Measurements from ENCODE around the gene CUL9. TPM values are rescaled to one million over a fixed set of nuclear protein-coding genes. Genes with fewer than 3 reads are reported as not detected.

CUL9 gene
- total and polyA plus RNA-seq, 4 donors: 20.8 to 68.5 (median 42.7) TPM

- 80% methylated on average over 1 of the region's 6 CpGs for WGBS (ENCODE audit: insufficient coverage)
- no peak for DNase-seq (ENCODE audit: low read depth in 4 of 6, low spot score in 6 of 6)
- Histone ChIP-seq H3K4me1 (ENCODE audit: control insufficient read depth, insufficient read depth, low read length) (no peaks in the 10 kb centered on the region), H3K9me3 (ENCODE audit: control insufficient read depth, insufficient read depth, low read length) (no peaks in the 10 kb centered on the region), H3K4me3 (ENCODE audit: low read depth, low read length) (no peak overlapping the region), H3K36me3 (ENCODE audit: control insufficient read depth, insufficient read depth, low read length) (peaks cover 69% of the 10 kb centered on the region), H3K27me3 (ENCODE audit: control insufficient read depth, insufficient read depth, low read length) (no peaks in the 10 kb centered on the region), H3K27ac (ENCODE audit: low read depth, low read length) (no peak overlapping the region)
Observed at GRCh38 chr6:43189776-43190304, 7.8 kb downstream of the CUL9 start.

GRCh38 chr6:43192911-43193310 lies 10.9 kb downstream of the CUL9 start:
- Histone ChIP-seq H3K27me3 (ENCODE audit: control insufficient read depth, insufficient read depth, low read length) (no peaks in the 10 kb centered on the region), H3K36me3 (ENCODE audit: control insufficient read depth, insufficient read depth, low read length) (peaks cover 76% of the 10 kb centered on the region), H3K4me1 (ENCODE audit: control insufficient read depth, insufficient read depth, low read length) (no peaks in the 10 kb centered on the region), H3K27ac (ENCODE audit: low read depth, low read length) (no peak overlapping the region), H3K4me3 (ENCODE audit: low read depth, low read length) (no peak overlapping the region), H3K9me3 (ENCODE audit: control insufficient read depth, insufficient read depth, low read length) (no peaks in the 10 kb centered on the region)
- 95% methylated on average over 9 of the region's 9 CpGs for WGBS (ENCODE audit: insufficient coverage)
- no peak for DNase-seq (ENCODE audit: low read depth in 4 of 6, low spot score in 6 of 6)

- DNase-seq (ENCODE audit: low read depth in 4 of 6, low spot score in 6 of 6): no peak
Observed at GRCh38 chr6:43193929-43194328, 11.9 kb downstream of the CUL9 start.

GRCh38 chr6:43196337-43196736 lies 14.3 kb downstream of the CUL9 start:
- Histone ChIP-seq H3K4me3 (ENCODE audit: low read depth, low read length) (no peak overlapping the region), H3K9me3 (ENCODE audit: control insufficient read depth, insufficient read depth, low read length) (no peaks in the 10 kb centered on the region), H3K27ac (ENCODE audit: low read depth, low read length) (no peak overlapping the region), H3K4me1 (ENCODE audit: control insufficient read depth, insufficient read depth, low read length) (no peaks in the 10 kb centered on the region), H3K36me3 (ENCODE audit: control insufficient read depth, insufficient read depth, low read length) (peaks cover 82% of the 10 kb centered on the region), H3K27me3 (ENCODE audit: control insufficient read depth, insufficient read depth, low read length) (no peaks in the 10 kb centered on the region)
- no peak for DNase-seq (ENCODE audit: low read depth in 4 of 6, low spot score in 6 of 6)
- WGBS (ENCODE audit: insufficient coverage): 71% methylated on average over 4 of the region's 5 CpGs

More at GRCh38 chr6:43193929-43194328, 11.9 kb downstream of the CUL9 start:
- Histone ChIP-seq H3K9me3 (ENCODE audit: control insufficient read depth, insufficient read depth, low read length) (no peaks in the 10 kb centered on the region), H3K36me3 (ENCODE audit: control insufficient read depth, insufficient read depth, low read length) (peaks cover 74% of the 10 kb centered on the region), H3K27ac (ENCODE audit: low read depth, low read length) (no peak overlapping the region), H3K27me3 (ENCODE audit: control insufficient read depth, insufficient read depth, low read length) (no peaks in the 10 kb centered on the region), H3K4me3 (ENCODE audit: low read depth, low read length) (no peak overlapping the region), H3K4me1 (ENCODE audit: control insufficient read depth, insufficient read depth, low read length) (no peaks in the 10 kb centered on the region)
- WGBS (ENCODE audit: insufficient coverage): 89% methylated on average over 4 of the region's 5 CpGs

- 87% methylated on average over 4 of the region's 6 CpGs for WGBS (ENCODE audit: insufficient coverage)
- Histone ChIP-seq H3K27me3 (ENCODE audit: control insufficient read depth, insufficient read depth, low read length) (no peaks in the 10 kb centered on the region), H3K4me1 (ENCODE audit: control insufficient read depth, insufficient read depth, low read length) (no peaks in the 10 kb centered on the region), H3K27ac (ENCODE audit: low read depth, low read length) (no peak overlapping the region), H3K36me3 (ENCODE audit: control insufficient read depth, insufficient read depth, low read length) (peaks cover 75% of the 10 kb centered on the region), H3K4me3 (ENCODE audit: low read depth, low read length) (no peak overlapping the region), H3K9me3 (ENCODE audit: control insufficient read depth, insufficient read depth, low read length) (no peaks in the 10 kb centered on the region)
- DNase-seq (ENCODE audit: low read depth in 4 of 6, low spot score in 6 of 6): no peak
Observed at GRCh38 chr6:43199912-43200311, 17.9 kb downstream of the CUL9 start.

GRCh38 chr6:43200541-43200940 lies 18.5 kb downstream of the CUL9 start:
- Histone ChIP-seq H3K27me3 (ENCODE audit: control insufficient read depth, insufficient read depth, low read length) (no peaks in the 10 kb centered on the region), H3K4me3 (ENCODE audit: low read depth, low read length) (no peak overlapping the region), H3K4me1 (ENCODE audit: control insufficient read depth, insufficient read depth, low read length) (no peaks in the 10 kb centered on the region), H3K9me3 (ENCODE audit: control insufficient read depth, insufficient read depth, low read length) (no peaks in the 10 kb centered on the region), H3K27ac (ENCODE audit: low read depth, low read length) (no peak overlapping the region), H3K36me3 (ENCODE audit: control insufficient read depth, insufficient read depth, low read length) (peaks cover 77% of the 10 kb centered on the region)
- no peak for DNase-seq (ENCODE audit: low read depth in 4 of 6, low spot score in 6 of 6)
- no CpG with 5 or more reads among the region's 6 CpGs for WGBS (ENCODE audit: insufficient coverage)

- no peak overlapping the region for H3K27ac ChIP-seq (ENCODE audit: low read depth, low read length)
- H3K4me3 ChIP-seq (ENCODE audit: low read depth, low read length): no peak overlapping the region
- no peaks in the 10 kb centered on the region for H3K4me1 ChIP-seq (ENCODE audit: control insufficient read depth, insufficient read depth, low read length)
- WGBS (ENCODE audit: insufficient coverage): no CpG with 5 or more reads among the region's 5 CpGs
- no peaks in the 10 kb centered on the region for H3K9me3 ChIP-seq (ENCODE audit: control insufficient read depth, insufficient read depth, low read length)
- no peaks in the 10 kb centered on the region for H3K27me3 ChIP-seq (ENCODE audit: control insufficient read depth, insufficient read depth, low read length)
- H3K36me3 ChIP-seq (ENCODE audit: control insufficient read depth, insufficient read depth, low read length): peaks cover 67% of the 10 kb centered on the region
- no peak for DNase-seq (ENCODE audit: low read depth in 4 of 6, low spot score in 6 of 6)
Observed at GRCh38 chr6:43202451-43202850, 20.5 kb downstream of the CUL9 start.

- H3K4me3 ChIP-seq (ENCODE audit: low read depth, low read length): no peak overlapping the region
- H3K27me3 ChIP-seq (ENCODE audit: control insufficient read depth, insufficient read depth, low read length): no peaks in the 10 kb centered on the region
- H3K27ac ChIP-seq (ENCODE audit: low read depth, low read length): no peak overlapping the region
- peaks cover 62% of the 10 kb centered on the region for H3K36me3 ChIP-seq (ENCODE audit: control insufficient read depth, insufficient read depth, low read length)
- 89% methylated on average over 17 of the region's 17 CpGs for WGBS (ENCODE audit: insufficient coverage)
- H3K4me1 ChIP-seq (ENCODE audit: control insufficient read depth, insufficient read depth, low read length): no peaks in the 10 kb centered on the region
- no peaks in the 10 kb centered on the region for H3K9me3 ChIP-seq (ENCODE audit: control insufficient read depth, insufficient read depth, low read length)
- no peak for DNase-seq (ENCODE audit: low read depth in 4 of 6, low spot score in 6 of 6)
Observed at GRCh38 chr6:43203029-43203717, 21.2 kb downstream of the CUL9 start.

GRCh38 chr6:43203718-43204095 lies 21.7 kb downstream of the CUL9 start:
- Histone ChIP-seq H3K9me3 (ENCODE audit: control insufficient read depth, insufficient read depth, low read length) (no peaks in the 10 kb centered on the region), H3K36me3 (ENCODE audit: control insufficient read depth, insufficient read depth, low read length) (peaks cover 59% of the 10 kb centered on the region), H3K27ac (ENCODE audit: low read depth, low read length) (no peak overlapping the region), H3K4me3 (ENCODE audit: low read depth, low read length) (no peak overlapping the region), H3K4me1 (ENCODE audit: control insufficient read depth, insufficient read depth, low read length) (no peaks in the 10 kb centered on the region), H3K27me3 (ENCODE audit: control insufficient read depth, insufficient read depth, low read length) (no peaks in the 10 kb centered on the region)
- no peak for DNase-seq (ENCODE audit: low read depth in 4 of 6, low spot score in 6 of 6)
- WGBS (ENCODE audit: insufficient coverage): 84% methylated on average over 8 of the region's 8 CpGs
